ENCODE results near the gene DNAJC27.
"Not testable (repeated sequence)": the region's sequence is repeated elsewhere in the genome, so short reads cannot be mapped to it uniquely, and the experiment has no call there.

DNAJC27 gene
- total RNA-seq, result 19.7 to 30.4 (median 21.4) reads per million in 3 donors

DNA sequence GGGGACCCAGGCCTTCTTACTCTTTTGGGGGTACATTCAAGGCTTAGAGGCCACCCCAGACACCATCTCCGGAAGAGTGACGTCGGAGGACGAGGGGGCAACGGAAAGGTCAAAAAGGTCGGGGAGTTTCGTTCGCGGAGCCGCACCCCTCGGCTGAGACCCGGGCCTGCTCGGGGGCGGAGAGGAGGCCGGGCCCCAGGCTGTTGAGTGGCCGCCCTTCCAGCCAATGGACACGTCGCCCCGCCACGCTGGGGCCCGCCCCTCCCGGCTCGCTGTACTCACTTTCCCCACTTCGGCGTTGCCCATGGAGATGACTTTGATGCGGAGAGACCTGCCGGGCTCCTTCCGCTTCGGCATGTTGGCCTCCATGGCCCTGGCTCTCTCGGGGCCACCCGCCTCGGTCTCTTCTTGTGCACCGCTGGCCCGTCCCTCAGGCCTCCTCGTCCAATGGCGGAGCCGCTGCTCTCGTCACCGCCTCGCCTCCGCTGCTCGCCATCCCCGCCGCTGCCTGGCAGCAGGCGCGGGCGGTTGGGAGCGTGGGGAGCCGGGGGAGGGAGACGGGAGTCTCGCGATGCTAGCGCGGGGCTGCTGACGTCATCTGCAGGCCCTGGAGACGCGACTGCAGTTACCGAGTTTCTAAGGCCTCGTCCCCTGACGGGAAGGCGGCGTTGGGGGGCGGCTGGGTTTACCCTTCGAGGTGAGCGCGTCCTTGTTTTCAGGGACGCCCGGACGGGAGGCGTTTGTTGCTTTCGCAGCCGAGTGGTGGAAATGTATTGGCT lies at the start of gene DNAJC27:
Gene DNAJC27 (minus strand): TSS at position 420 of the 779 bp plus-strand sequence. CDS start 51 bp downstream, at position 369.
- Histone ChIP-seq H3K4me1 (ENCODE audit: control insufficient read depth, insufficient read depth, low read length, poor library complexity, severe bottlenecking) (peaks cover 12% of the 10 kb centered on the region), H3K27ac (ENCODE audit: insufficient read depth, low read length, poor library complexity, severe bottlenecking) (peak within 1 kb of the TSS; percentile 99), H3K36me3 (ENCODE audit: control insufficient read depth, insufficient read depth, low read length) (no peaks in the 10 kb centered on the region), H3K9me3 (ENCODE audit: control insufficient read depth, low read length) (no peaks in the 10 kb centered on the region), H3K4me3 (ENCODE audit: insufficient read depth, low read depth, low read length, poor library complexity, severe bottlenecking) (peak within 1 kb of the TSS; percentile 63), H3K27me3 (replicated peaks; ENCODE audit: control insufficient read depth, insufficient read depth, low read length, poor library complexity, severe bottlenecking) (no peaks in the 10 kb centered on the region)
- DNase-seq, result peak; percentile 95 to 97 (median 96)

DNA sequence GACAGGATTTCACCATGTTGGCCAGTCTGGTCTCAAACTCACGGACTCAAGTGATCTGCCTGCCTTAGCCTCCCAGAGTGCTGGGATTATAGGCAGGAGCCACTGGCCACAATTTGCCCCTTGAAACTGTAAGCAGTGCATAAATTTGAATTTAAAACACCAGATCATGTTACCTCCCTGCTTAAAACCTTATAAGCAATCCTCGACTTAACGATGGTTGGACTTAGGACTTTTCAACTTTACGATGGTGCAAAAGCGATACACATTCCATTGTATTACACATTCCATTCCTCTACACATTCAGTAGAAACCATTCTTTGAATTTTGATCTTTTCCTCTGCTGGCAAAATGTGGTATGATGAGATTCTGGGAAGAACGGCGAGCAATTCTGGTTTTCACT lies 46.9 kb upstream of the DNAJC27 start:
- Histone ChIP-seq H3K36me3 (ENCODE audit: control insufficient read depth, insufficient read depth, low read length) (no peaks in the 10 kb centered on the region), H3K9me3 (ENCODE audit: control insufficient read depth, low read length) (no peaks in the 10 kb centered on the region), H3K4me1 (ENCODE audit: control insufficient read depth, insufficient read depth, low read length, poor library complexity, severe bottlenecking) (no peaks in the 10 kb centered on the region), H3K4me3 (ENCODE audit: insufficient read depth, low read depth, low read length, poor library complexity, severe bottlenecking) (no peak overlapping the region), H3K27ac (ENCODE audit: insufficient read depth, low read length, poor library complexity, severe bottlenecking) (no peak overlapping the region), H3K27me3 (replicated peaks; ENCODE audit: control insufficient read depth, insufficient read depth, low read length, poor library complexity, severe bottlenecking) (no peaks in the 10 kb centered on the region)
- no peak for DNase-seq

DNA sequence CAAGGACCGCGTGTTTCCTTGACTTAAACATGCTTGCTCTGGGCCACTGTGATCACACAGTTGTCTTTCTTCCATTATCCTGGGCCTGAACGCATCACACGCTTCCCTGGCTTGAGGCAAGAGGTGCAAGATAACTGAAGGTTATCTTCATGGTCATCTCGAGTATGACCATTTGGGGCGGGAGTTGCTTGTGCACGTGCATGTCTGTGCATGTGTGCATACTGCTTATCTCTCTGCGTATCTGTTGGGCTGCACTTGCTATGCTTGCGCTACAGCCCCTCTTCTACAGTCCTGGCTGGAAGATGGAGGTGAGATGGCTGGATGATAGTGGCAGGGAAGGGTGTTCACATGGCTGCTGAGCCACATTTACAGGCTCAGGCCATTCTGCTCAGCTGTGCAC lies 42.9 kb upstream of the DNAJC27 start:
- no peak for DNase-seq
- H3K27ac ChIP-seq (ENCODE audit: insufficient read depth, low read length, poor library complexity, severe bottlenecking), result no peak overlapping the region

DNA sequence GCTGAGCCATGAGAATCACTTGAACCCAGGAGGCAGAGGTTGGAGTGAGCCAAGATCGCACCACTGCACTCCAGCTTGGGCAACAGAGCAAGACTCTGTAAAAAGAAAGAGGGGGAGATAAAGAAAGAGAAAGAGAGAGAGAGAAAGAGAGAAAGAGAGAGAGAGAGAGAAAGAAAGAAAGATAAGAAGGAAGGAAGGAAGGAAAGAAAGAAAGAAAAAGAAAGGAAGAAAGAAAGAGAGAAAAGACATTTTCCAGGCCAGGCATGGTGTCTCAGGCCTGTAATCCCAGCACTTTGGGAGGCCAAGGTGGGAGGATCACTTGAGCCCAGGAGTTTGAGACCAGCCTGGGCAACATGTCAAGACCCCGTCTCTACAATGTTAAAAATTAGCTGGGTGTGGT lies 39.6 kb upstream of the DNAJC27 start:
- not testable (repeated sequence) for H3K4me1 ChIP-seq (ENCODE audit: control insufficient read depth, insufficient read depth, low read length, poor library complexity, severe bottlenecking); H3K9me3 ChIP-seq (ENCODE audit: control insufficient read depth, low read length); DNase-seq; H3K27ac ChIP-seq (ENCODE audit: insufficient read depth, low read length, poor library complexity, severe bottlenecking); H3K36me3 ChIP-seq (ENCODE audit: control insufficient read depth, insufficient read depth, low read length); H3K4me3 ChIP-seq (ENCODE audit: insufficient read depth, low read depth, low read length, poor library complexity, severe bottlenecking); H3K27me3 ChIP-seq (replicated peaks; ENCODE audit: control insufficient read depth, insufficient read depth, low read length, poor library complexity, severe bottlenecking)

More for the DNA sequence above, 42.9 kb upstream of the DNAJC27 start:
- Histone ChIP-seq H3K27me3 (replicated peaks; ENCODE audit: control insufficient read depth, insufficient read depth, low read length, poor library complexity, severe bottlenecking) (no peaks in the 10 kb centered on the region), H3K9me3 (ENCODE audit: control insufficient read depth, low read length) (no peaks in the 10 kb centered on the region), H3K36me3 (ENCODE audit: control insufficient read depth, insufficient read depth, low read length) (no peaks in the 10 kb centered on the region), H3K4me3 (ENCODE audit: insufficient read depth, low read depth, low read length, poor library complexity, severe bottlenecking) (no peak overlapping the region), H3K4me1 (ENCODE audit: control insufficient read depth, insufficient read depth, low read length, poor library complexity, severe bottlenecking) (no peaks in the 10 kb centered on the region)

DNA sequence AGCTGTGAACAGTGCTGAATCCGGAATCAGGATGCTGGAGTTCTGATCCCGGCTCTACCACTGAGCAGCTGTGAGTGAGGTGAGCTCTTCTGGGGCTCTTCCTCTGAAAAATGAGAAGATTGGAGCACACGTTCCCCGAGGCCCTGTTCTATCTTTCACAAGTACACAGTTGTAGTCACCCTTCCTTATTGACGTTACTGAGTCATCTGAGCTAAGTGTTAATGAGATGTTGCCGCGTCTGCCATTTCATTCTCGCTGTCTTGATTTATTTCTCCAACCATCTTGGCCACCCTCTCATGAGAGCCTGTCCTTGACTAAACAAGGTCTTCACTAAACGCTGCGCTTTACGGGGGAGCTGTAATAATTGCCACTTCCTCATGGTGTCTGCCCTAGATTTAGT lies 38.2 kb upstream of the DNAJC27 start:
- Histone ChIP-seq H3K4me1 (ENCODE audit: control insufficient read depth, insufficient read depth, low read length, poor library complexity, severe bottlenecking) (no peaks in the 10 kb centered on the region), H3K27ac (ENCODE audit: insufficient read depth, low read length, poor library complexity, severe bottlenecking) (no peak overlapping the region), H3K9me3 (ENCODE audit: control insufficient read depth, low read length) (no peaks in the 10 kb centered on the region), H3K27me3 (replicated peaks; ENCODE audit: control insufficient read depth, insufficient read depth, low read length, poor library complexity, severe bottlenecking) (no peaks in the 10 kb centered on the region), H3K36me3 (ENCODE audit: control insufficient read depth, insufficient read depth, low read length) (no peaks in the 10 kb centered on the region), H3K4me3 (ENCODE audit: insufficient read depth, low read depth, low read length, poor library complexity, severe bottlenecking) (no peak overlapping the region)
- no peak for DNase-seq

DNA sequence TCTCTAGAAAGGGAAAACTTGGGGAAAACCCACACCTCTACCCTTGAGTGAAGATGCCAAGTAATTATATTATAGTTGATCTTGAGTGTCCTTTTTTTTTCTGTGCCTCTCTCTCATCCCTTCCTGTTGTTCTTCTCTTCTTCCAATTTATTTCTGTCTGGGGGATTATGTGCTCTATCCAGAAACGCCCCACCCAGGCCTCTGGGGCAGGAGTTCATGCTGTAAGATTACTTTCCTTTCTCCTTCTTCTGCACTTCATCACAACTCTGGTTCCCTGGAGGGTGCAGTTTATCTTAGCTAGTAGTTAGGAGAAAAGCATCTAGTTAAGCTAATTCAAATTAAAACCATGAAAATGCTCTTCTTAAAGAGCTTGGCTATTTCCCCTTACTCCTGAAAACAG lies 30.3 kb upstream of the DNAJC27 start:
- Histone ChIP-seq H3K36me3 (ENCODE audit: control insufficient read depth, insufficient read depth, low read length) (no peaks in the 10 kb centered on the region), H3K4me1 (ENCODE audit: control insufficient read depth, insufficient read depth, low read length, poor library complexity, severe bottlenecking) (no peaks in the 10 kb centered on the region), H3K27me3 (replicated peaks; ENCODE audit: control insufficient read depth, insufficient read depth, low read length, poor library complexity, severe bottlenecking) (no peaks in the 10 kb centered on the region), H3K9me3 (ENCODE audit: control insufficient read depth, low read length) (no peaks in the 10 kb centered on the region), H3K27ac (ENCODE audit: insufficient read depth, low read length, poor library complexity, severe bottlenecking) (no peak overlapping the region), H3K4me3 (ENCODE audit: insufficient read depth, low read depth, low read length, poor library complexity, severe bottlenecking) (no peak overlapping the region)
- no peak for DNase-seq

DNA sequence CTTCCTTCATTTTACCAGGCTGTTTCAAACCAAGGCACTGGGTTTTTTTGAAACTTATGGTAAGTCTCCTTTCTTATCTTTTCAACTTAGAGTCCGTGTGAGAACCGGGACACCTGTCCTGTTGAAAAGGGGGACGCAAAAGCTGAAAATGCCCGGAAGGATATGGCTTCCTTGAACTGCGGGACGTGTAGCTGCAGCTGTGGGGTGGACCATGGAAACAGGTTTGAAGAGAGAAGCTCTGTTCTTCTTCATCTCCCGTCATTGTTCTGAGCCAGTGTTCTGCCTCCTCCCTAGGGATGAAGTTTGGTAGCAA lies 29.5 kb upstream of the DNAJC27 start:
- H3K27ac ChIP-seq (ENCODE audit: insufficient read depth, low read length, poor library complexity, severe bottlenecking), result no peak overlapping the region
- no peaks in the 10 kb centered on the region for H3K27me3 ChIP-seq (replicated peaks; ENCODE audit: control insufficient read depth, insufficient read depth, low read length, poor library complexity, severe bottlenecking)
- no peak overlapping the region for H3K4me3 ChIP-seq (ENCODE audit: insufficient read depth, low read depth, low read length, poor library complexity, severe bottlenecking)

DNA sequence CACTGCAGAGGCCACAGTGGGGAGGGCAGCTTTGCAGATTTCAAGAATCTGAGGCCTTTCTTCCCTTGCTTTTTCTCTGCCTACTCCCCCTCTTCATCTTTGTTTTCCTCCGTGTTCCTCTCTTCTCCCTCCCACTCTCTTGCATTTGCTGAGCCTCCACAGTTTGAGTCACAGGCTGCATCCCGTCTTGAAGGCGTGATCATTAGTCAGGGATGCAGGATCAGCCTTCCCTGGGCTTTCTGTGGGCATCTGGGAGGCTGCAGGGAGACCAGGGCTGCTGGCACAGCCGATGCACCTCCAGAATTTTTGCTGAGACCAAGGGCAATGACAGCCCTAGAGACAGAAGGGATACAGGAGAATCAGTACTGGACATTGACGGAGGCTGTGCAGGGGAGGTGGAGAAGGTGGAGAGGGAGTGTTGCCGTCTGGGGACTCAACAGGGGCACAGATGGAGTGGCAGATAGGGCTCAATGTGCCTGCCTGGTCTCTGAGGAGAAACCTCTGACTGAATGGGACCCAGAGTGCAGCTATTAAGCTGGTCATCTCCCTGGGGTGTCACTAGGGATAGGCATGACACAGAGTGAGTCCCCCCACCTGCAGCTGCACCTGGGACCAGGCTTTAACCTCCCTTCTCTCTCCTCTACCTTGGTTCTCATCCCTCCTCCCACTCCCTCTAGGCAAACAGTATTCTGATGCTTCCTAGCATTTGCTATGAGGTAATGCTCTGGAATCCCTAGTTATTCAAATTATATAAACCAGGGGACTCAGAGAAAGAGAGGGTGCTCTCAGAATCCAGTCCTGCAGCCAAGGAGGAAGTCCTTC lies 29.0 kb upstream of the DNAJC27 start:
- DNase-seq, result no peak
- Histone ChIP-seq H3K4me3 (ENCODE audit: insufficient read depth, low read depth, low read length, poor library complexity, severe bottlenecking) (no peak overlapping the region), H3K9me3 (ENCODE audit: control insufficient read depth, low read length) (no peaks in the 10 kb centered on the region), H3K36me3 (ENCODE audit: control insufficient read depth, insufficient read depth, low read length) (no peaks in the 10 kb centered on the region), H3K27me3 (replicated peaks; ENCODE audit: control insufficient read depth, insufficient read depth, low read length, poor library complexity, severe bottlenecking) (no peaks in the 10 kb centered on the region), H3K4me1 (ENCODE audit: control insufficient read depth, insufficient read depth, low read length, poor library complexity, severe bottlenecking) (no peaks in the 10 kb centered on the region), H3K27ac (ENCODE audit: insufficient read depth, low read length, poor library complexity, severe bottlenecking) (no peak overlapping the region)

More for the DNA sequence above, 29.5 kb upstream of the DNAJC27 start:
- DNase-seq, result no peak
- H3K4me1 ChIP-seq (ENCODE audit: control insufficient read depth, insufficient read depth, low read length, poor library complexity, severe bottlenecking), result no peaks in the 10 kb centered on the region
- H3K36me3 ChIP-seq (ENCODE audit: control insufficient read depth, insufficient read depth, low read length), result no peaks in the 10 kb centered on the region
- no peaks in the 10 kb centered on the region for H3K9me3 ChIP-seq (ENCODE audit: control insufficient read depth, low read length)

DNA sequence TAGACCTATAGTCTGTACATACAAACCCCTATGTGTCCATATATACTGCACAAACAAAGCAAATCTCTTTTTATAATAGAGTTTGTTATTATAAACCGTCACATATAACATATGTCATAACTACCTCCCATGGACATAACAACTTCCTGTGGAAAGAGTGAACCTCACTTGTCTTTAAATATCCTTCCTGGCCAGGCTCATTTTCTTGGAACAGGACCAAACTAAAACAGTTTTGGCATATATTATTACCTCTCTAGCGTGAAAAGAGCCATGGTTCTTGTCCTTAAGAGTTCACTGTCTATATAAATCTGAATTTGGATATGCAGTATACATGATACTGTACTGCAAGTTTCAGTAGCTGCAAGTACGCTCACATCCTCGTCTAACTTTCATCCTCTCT lies 28.3 kb upstream of the DNAJC27 start:
- Histone ChIP-seq H3K9me3 (ENCODE audit: control insufficient read depth, low read length) (no peaks in the 10 kb centered on the region), H3K27ac (ENCODE audit: insufficient read depth, low read length, poor library complexity, severe bottlenecking) (no peak overlapping the region), H3K27me3 (replicated peaks; ENCODE audit: control insufficient read depth, insufficient read depth, low read length, poor library complexity, severe bottlenecking) (no peaks in the 10 kb centered on the region), H3K36me3 (ENCODE audit: control insufficient read depth, insufficient read depth, low read length) (no peaks in the 10 kb centered on the region), H3K4me3 (ENCODE audit: insufficient read depth, low read depth, low read length, poor library complexity, severe bottlenecking) (no peak overlapping the region), H3K4me1 (ENCODE audit: control insufficient read depth, insufficient read depth, low read length, poor library complexity, severe bottlenecking) (no peaks in the 10 kb centered on the region)
- no peak for DNase-seq

DNA sequence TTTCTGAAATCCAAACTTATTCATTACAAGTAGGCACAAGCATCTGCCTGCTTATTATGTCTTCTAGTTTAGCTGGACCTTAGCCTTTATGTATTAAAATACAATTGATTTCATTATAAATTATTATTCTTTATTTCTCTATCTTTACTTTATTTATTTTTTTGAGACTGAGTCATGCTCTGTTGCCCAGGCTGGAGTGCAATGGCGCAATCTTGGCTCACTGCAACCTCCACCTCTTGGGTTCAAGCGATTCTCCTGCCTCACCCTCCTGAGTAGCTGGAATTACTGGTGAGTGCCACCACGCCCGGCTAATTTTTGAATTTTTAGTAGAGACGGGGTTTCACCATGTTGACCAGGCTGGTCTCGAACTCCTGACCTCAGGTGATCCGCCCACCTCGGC lies 27.3 kb upstream of the DNAJC27 start:
- H3K4me1 ChIP-seq (ENCODE audit: control insufficient read depth, insufficient read depth, low read length, poor library complexity, severe bottlenecking), result not testable (repeated sequence)

More for the DNA sequence above, 27.3 kb upstream of the DNAJC27 start:
- not testable (repeated sequence) for H3K27ac ChIP-seq (ENCODE audit: insufficient read depth, low read length, poor library complexity, severe bottlenecking); H3K9me3 ChIP-seq (ENCODE audit: control insufficient read depth, low read length); H3K27me3 ChIP-seq (replicated peaks; ENCODE audit: control insufficient read depth, insufficient read depth, low read length, poor library complexity, severe bottlenecking); DNase-seq; H3K36me3 ChIP-seq (ENCODE audit: control insufficient read depth, insufficient read depth, low read length); H3K4me3 ChIP-seq (ENCODE audit: insufficient read depth, low read depth, low read length, poor library complexity, severe bottlenecking)

All from effector memory CD4-positive, alpha-beta T cell (primary cell).